Right atrium auricular region (tissue), 2 donors: ENCODE data around the gene SLC9B1. TPM values are rescaled to one million over a fixed set of nuclear protein-coding genes. Genes with fewer than 3 reads are reported as not detected.

ENCODE experiments used
- DNase-seq: peaks from one replicate; pipeline ENCODE4 v3.0.0-alpha.2; 2019; ENCODE audit warnings: low spot score
- H3K27ac ChIP-seq, 2 donors: fragments of 200-600 bp; sonication (generic); 1 replicate in 1 of 2; 2 replicates in 1 of 2; pipeline ENCODE4 v1.5.1; 2016 to 2019
- H3K27me3 ChIP-seq, 2 donors: fragments of 200-600 bp; sonication (generic); one replicate each; pipeline versions ENCODE4 v1.5.1 to v1.6.0; 2017 to 2019
- H3K36me3 ChIP-seq: fragments of 200-600 bp; sonication (generic); one replicate; pipeline ENCODE4 v1.5.1; 2016
- H3K4me1 ChIP-seq, 2 donors: fragments of 200-600 bp; sonication (generic); one replicate each; pipeline versions ENCODE4 v1.5.1 to v1.6.0; 2017 to 2019
- H3K4me3 ChIP-seq, 2 donors: fragments of 200-600 bp; sonication (generic); 1 replicate in 1 of 2; 2 replicates in 1 of 2; pipeline ENCODE4 v1.5.1; 2017 to 2019; ENCODE audit warnings: mild to moderate bottlenecking in 1 of 2, moderate library complexity in 1 of 2
- H3K9me3 ChIP-seq, 2 donors: fragments of 200-600 bp; sonication (generic); one replicate each; pipeline ENCODE4 v1.5.1; 2019
- CTCF ChIP-seq, 2 donors: fragments of 200-600 bp; sonication (generic); IDR thresholded peaks; one replicate each; pipeline ENCODE4 v1.5.1; 2019; ENCODE audit warnings: antibody characterized with exemption in 2 of 2
- total RNA-seq, 2 donors: library from RNA; depleted of rRNA; stranded (reverse); fragments of >200 nt; gene quantifications; one replicate each; pipeline ENCODE4 v1.1.0, GENCODE V29; 2016

The SLC9B1 gene
- total RNA-seq, 2 donors from 2014 or later, result 3.3 TPM; not detected in 1

DNA sequence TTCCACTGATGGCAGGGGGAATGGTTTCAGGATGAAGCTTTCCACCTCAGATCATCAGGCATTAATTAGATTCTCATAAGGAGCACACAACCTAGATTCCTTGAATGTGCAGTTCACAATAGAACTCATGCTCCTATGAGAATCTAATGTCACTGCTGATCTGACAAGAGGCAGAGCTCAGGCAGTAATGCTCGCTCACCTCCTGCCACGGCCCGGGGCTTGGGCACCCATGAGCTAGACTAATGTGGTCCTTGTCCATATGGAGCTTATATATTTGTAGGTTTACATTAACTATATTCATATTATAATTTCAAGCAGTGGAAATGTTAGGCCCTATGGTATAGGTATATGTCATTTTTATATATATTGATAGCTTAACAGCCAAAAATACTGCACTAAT lies 32.6 kb upstream of the SLC9B1 start:
- Histone ChIP-seq H3K4me3 (no peak overlapping the region), H3K36me3 (peaks cover 1% of the 10 kb centered on the region), H3K27me3 (no peaks in the 10 kb centered on the region), H3K9me3 (no peaks in the 10 kb centered on the region), H3K27ac (no peak overlapping the region), H3K4me1 (no peaks in the 10 kb centered on the region)
- no peak for TF ChIP-seq CTCF (IDR thresholded peaks at IDR 0.05)
- no peak for DNase-seq

GRCh38 chr4:103050736-103051436 lies 31.4 kb upstream of the SLC9B1 start:
- Histone ChIP-seq H3K9me3 (no peaks in the 10 kb centered on the region), H3K27ac (no peak overlapping the region), H3K27me3 (no peaks in the 10 kb centered on the region), H3K36me3 (no peaks in the 10 kb centered on the region), H3K4me3 (no peak overlapping the region), H3K4me1 (no peaks in the 10 kb centered on the region)
- DNase-seq, result no peak
- no peak for TF ChIP-seq CTCF (IDR thresholded peaks at IDR 0.05)

DNA sequence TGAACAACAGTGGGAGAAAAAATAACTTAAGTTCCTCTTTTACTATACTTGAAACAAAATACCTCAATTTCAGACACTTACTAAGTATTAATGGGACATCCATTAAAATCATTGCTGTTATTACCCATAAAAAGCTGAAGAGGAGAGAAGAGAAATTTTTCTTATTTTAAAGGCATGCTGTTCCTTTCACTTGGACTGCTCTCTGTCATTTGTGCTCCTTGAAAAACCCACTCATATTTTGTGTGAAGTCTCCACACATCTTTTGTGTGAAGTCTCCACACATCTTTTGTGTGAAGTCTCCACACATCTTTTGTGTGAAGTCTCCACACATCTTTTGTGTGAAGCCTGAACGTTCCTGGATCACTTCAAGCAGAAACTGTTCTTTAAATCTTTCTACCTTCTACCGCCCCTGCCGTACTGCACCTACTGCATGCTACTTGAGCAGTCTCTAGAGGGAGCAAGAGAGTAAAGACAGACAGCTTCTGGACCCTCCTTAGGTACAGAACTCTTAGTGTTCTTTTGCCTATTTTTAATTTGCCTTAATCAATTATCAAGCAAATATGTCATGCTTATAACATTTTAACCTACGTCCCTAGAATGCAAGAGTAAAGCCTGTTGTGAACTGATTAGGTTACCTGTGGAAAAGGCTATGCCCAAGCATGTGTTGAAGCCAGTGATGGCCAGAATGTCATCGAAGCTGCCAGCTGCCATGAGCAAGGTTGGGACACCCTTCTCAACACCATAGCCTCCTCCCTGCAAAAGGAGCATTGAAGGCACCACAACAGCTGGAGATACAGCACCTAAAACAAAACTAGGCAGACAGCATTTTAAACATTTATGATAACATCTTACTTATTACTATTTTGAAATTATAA lies 27.1 kb upstream of the SLC9B1 start:
- no peak overlapping the region for H3K27ac ChIP-seq
- H3K27me3 ChIP-seq, result no peaks in the 10 kb centered on the region
- DNase-seq, result no peak
- no peak overlapping the region for H3K4me3 ChIP-seq
- peak; percentile 36 to 73 for TF ChIP-seq CTCF (IDR thresholded peaks at IDR 0.05)
- no peaks in the 10 kb centered on the region for H3K9me3 ChIP-seq
- peaks cover 13% of the 10 kb centered on the region for H3K36me3 ChIP-seq
- H3K4me1 ChIP-seq, result no peaks in the 10 kb centered on the region

DNA sequence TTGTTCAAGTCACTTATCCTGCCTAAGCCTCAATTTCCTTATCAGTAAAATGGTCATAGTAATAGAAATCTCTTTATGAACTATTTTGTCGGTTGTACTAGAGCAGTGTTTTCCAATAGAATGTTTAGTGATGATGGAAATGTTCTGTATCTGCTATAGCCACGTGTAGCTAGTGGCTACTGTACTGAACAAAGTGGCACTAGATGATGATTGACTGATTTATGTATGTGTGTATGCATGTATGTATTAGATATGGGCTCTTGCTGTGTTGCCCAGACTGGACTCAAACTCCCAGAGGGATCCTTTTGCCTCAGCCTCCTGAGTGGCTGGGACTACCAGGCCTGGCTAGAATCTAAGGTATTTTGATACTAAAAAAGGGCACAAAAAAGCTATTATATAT lies 24.7 kb upstream of the SLC9B1 start:
- H3K4me1 ChIP-seq, result no peaks in the 10 kb centered on the region
- peaks cover 13% of the 10 kb centered on the region for H3K36me3 ChIP-seq
- DNase-seq, result no peak
- H3K27ac ChIP-seq, result no peak overlapping the region
- no peak for TF ChIP-seq CTCF (IDR thresholded peaks at IDR 0.05)
- H3K27me3 ChIP-seq, result no peaks in the 10 kb centered on the region
- H3K9me3 ChIP-seq, result no peaks in the 10 kb centered on the region
- no peak overlapping the region for H3K4me3 ChIP-seq

DNA sequence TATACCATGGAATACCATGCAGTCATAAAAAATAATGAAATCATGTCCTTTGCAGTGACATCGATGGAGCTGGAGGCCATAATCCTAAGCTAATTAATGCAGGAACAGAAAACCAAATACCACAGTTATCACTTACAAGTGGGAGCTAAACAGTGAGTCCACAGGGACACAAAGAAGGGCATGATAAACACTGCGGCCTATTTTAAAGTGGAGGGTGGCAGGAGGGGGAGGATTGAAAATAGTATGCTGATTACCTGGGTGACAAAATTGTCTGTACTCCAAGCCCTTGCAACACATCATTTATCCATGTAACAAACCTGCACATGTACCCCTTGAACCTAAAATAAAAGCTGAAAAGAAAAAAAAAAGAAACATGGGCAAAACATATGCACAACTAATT lies 16.7 kb upstream of the SLC9B1 start:
- TF ChIP-seq CTCF (IDR thresholded peaks at IDR 0.05), result no peak
- H3K9me3 ChIP-seq, result no peaks in the 10 kb centered on the region
- no peak overlapping the region for H3K4me3 ChIP-seq
- peak overlapping the region in 1 of 2 donors; percentile 28 for H3K27ac ChIP-seq
- DNase-seq, result no peak
- no peaks in the 10 kb centered on the region for H3K4me1 ChIP-seq
- no peaks in the 10 kb centered on the region for H3K36me3 ChIP-seq
- H3K27me3 ChIP-seq, result no peaks in the 10 kb centered on the region
